BLaER1 (cell line): ENCODE measurements around the gene MRPL37.
"Not testable (repeated sequence)": the region's sequence is repeated elsewhere in the genome, so short reads cannot be mapped to it uniquely, and the experiment has no call there.

ENCODE experiments used
- H3K27ac ChIP-seq: shearing (Covaris generic); formaldehyde crosslinking; 2 replicates; pipeline ENCODE4 v1.8.1; 2022
- H3K27me3 ChIP-seq: shearing (Covaris generic); formaldehyde crosslinking; 2 replicates; pipeline ENCODE4 v1.8.1; 2022
- H3K36me3 ChIP-seq: shearing (Covaris generic); formaldehyde crosslinking; 2 replicates; pipeline ENCODE4 v1.8.1; 2022
- H3K4me1 ChIP-seq: shearing (Covaris generic); formaldehyde crosslinking; 2 replicates; pipeline ENCODE4 v1.8.1; 2022
- H3K4me2 ChIP-seq: shearing (Covaris generic); formaldehyde crosslinking; 2 replicates; pipeline ENCODE4 v1.8.1; 2022
- H3K4me3 ChIP-seq: shearing (Covaris generic); formaldehyde crosslinking; 2 replicates; pipeline ENCODE4 v1.8.1; 2022
- H3K9ac ChIP-seq: shearing (Covaris generic); formaldehyde crosslinking; 2 replicates; pipeline ENCODE4 v1.8.1; 2022
- H3K9me3 ChIP-seq: shearing (Covaris generic); formaldehyde crosslinking; 2 replicates; pipeline ENCODE4 v1.8.1; 2022
- H4K20me1 ChIP-seq: shearing (Covaris generic); formaldehyde crosslinking; 2 replicates; pipeline ENCODE4 v1.8.1; 2022
- Cebpa-rat ChIP-seq: shearing (Covaris generic); IDR thresholded peaks from 2 replicates; pipeline ENCODE4 v1.8.1; 2022

Gene MRPL37

DNA sequence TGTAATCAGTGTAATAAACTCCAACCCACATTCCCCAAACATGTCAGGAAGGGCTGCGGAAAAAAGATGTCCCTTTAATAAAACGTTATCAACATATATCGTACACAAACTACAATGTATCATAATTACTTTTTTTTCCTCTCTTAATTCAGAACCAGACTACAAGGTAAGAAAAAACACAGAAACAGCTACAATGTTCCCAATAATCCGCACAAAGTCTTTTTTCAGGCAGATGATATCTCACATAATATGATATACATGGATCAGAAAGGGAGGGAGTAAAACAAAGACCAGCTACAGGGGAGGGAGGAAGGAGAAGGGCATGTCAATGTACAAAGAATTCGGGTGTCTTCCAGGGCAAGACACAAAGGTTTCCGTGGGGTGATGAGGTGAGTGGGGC is 25.4 kb downstream of the MRPL37 start:
- TF ChIP-seq Cebpa-rat, result no peak
- peaks cover 91% of the 10 kb centered on the region for H3K36me3 ChIP-seq
- no peak overlapping the region for H3K27ac ChIP-seq

DNA sequence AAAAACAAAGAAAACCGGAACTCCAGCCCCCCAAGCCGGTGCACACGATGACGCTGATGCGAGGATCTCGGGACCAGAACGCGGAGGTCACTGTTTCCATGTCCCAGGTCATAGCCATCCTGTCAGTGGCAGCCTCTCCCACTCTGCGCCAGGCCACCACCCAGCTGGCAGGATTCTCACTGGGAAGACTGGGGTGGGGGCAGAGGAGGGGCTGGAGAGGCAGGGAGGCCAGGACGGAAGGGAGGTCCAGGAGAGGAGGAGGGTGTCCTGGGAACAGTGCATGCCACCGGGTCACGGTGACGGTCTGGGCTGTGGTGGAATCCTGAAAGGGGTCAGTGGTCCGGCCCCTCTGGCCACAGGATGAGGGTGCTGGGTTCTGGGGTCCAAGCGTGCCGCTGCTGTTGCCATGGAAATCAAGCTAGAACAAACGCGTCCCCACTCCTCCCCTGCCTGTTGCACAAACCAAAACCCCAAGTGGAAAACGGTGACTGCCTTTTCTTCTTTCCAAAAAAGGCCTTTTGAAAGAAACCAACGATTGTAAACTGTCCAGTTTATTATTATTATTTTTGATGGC is 26.1 kb downstream of the MRPL37 start:
- H3K27ac ChIP-seq, result no peak overlapping the region
- H3K9me3 ChIP-seq, result no peaks in the 10 kb centered on the region
- H3K27me3 ChIP-seq, result no peaks in the 10 kb centered on the region
- no peak overlapping the region for H3K9ac ChIP-seq
- H3K4me3 ChIP-seq, result no peak overlapping the region
- no peak for TF ChIP-seq Cebpa-rat
- H3K36me3 ChIP-seq, result peaks cover 84% of the 10 kb centered on the region
- no peak overlapping the region for H3K4me2 ChIP-seq
- peaks cover 25% of the 10 kb centered on the region; the same call in 1 of the 2 replicates for H4K20me1 ChIP-seq
- H3K4me1 ChIP-seq, result peaks cover 40% of the 10 kb centered on the region

More for the DNA sequence above, 25.4 kb downstream of the MRPL37 start:
- peaks cover 42% of the 10 kb centered on the region for H3K4me1 ChIP-seq
- H3K9me3 ChIP-seq, result no peaks in the 10 kb centered on the region
- H3K4me3 ChIP-seq, result no peak overlapping the region
- peaks cover 32% of the 10 kb centered on the region for H4K20me1 ChIP-seq
- H3K4me2 ChIP-seq, result no peak overlapping the region
- H3K9ac ChIP-seq, result no peak overlapping the region
- H3K27me3 ChIP-seq, result no peaks in the 10 kb centered on the region

DNA sequence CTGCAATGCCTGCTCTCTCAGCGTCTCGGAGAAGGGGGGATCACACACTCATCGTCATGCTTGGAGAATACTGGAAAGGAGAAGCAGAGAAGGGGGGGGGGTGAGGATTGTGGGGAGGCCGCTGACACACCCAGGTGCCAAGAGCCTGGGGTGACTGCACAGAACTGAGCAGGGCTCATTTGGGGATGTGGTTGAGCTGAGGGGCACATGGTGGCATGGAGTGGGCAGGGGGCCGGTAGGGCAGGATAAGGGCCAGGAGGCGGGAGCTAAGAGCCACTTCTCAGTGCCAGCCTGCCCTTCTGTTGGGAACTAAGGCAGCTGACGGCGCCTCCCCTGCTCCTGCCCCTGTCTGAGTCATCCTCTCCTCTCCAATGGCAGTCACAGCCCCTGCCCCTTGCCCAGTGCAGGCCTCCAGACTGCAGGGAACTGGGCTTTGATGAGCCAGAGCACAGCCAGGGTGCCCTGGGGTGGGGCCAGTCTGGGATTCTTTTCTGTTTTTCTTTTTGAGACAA is 27.2 kb downstream of the MRPL37 start:
- H3K9me3 ChIP-seq, result no peaks in the 10 kb centered on the region
- H3K27ac ChIP-seq, result no peak overlapping the region
- peaks cover 46% of the 10 kb centered on the region for H3K4me1 ChIP-seq
- no peak overlapping the region for H3K4me2 ChIP-seq
- H3K9ac ChIP-seq, result no peak overlapping the region
- H4K20me1 ChIP-seq, result peaks cover 14% of the 10 kb centered on the region; the same call in 1 of the 2 replicates
- no peak for TF ChIP-seq Cebpa-rat
- H3K36me3 ChIP-seq, result peaks cover 80% of the 10 kb centered on the region
- H3K4me3 ChIP-seq, result no peak overlapping the region
- no peaks in the 10 kb centered on the region for H3K27me3 ChIP-seq

DNA sequence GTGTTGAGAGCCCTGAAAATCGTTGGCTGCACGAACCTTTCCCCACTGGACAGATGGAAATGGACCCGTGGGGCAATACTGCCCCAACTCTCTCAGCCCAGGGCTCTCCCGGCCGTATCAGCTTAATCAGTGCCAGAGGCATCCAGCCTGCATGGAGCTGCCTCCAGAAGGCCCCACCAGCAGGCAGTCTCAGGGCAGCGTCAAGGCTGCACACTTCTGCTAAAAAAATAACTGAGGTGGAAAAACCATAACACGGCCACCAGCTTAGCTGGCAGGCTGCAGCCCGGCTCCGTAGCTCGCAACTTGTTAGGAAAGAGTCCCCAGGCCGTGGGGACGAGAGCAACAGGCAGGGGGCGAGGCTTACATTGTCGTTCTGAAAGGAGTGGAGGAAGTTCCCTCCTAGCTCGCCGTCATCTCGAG is 27.9 kb downstream of the MRPL37 start:
- H3K27ac ChIP-seq, result no peak overlapping the region
- TF ChIP-seq Cebpa-rat, result no peak
- peaks cover 49% of the 10 kb centered on the region for H3K4me1 ChIP-seq
- H3K36me3 ChIP-seq, result peaks cover 75% of the 10 kb centered on the region
- no peak overlapping the region for H3K9ac ChIP-seq
- peaks cover 12% of the 10 kb centered on the region; the same call in 1 of the 2 replicates for H4K20me1 ChIP-seq
- no peaks in the 10 kb centered on the region for H3K9me3 ChIP-seq
- H3K4me2 ChIP-seq, result no peak overlapping the region
- H3K4me3 ChIP-seq, result no peak overlapping the region
- no peaks in the 10 kb centered on the region for H3K27me3 ChIP-seq

DNA sequence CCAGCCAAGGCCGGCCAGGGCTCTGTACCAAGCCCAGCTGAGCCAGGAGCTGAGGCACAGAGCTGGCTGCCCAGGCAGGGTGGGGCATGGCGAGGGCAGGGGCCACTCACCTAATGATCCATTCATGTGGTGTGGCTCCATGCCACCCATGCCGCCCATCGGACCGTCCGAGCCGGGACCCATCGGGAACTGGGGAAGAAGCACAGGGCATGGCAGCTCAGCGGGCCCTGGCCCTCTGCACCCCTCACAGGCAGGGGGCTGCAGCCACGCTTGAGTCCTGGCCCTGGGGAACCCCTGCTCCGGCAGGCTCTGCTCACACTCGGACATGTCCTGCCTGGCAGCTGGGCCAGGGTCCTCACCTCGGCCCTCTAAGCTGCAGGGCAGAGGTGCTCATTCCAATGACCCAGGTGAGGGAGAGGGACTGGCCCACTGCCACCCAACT is 28.7 kb downstream of the MRPL37 start:
- Histone ChIP-seq H3K4me2 (no peak overlapping the region; the same call in 1 of the 2 replicates), H4K20me1 (peaks cover 6% of the 10 kb centered on the region; the same call in 1 of the 2 replicates), H3K4me3 (no peak overlapping the region), H3K27ac (no peak overlapping the region), H3K36me3 (peaks cover 67% of the 10 kb centered on the region), H3K9ac (no peak overlapping the region), H3K9me3 (no peaks in the 10 kb centered on the region), H3K4me1 (peaks cover 49% of the 10 kb centered on the region), H3K27me3 (no peaks in the 10 kb centered on the region)
- no peak for TF ChIP-seq Cebpa-rat

DNA sequence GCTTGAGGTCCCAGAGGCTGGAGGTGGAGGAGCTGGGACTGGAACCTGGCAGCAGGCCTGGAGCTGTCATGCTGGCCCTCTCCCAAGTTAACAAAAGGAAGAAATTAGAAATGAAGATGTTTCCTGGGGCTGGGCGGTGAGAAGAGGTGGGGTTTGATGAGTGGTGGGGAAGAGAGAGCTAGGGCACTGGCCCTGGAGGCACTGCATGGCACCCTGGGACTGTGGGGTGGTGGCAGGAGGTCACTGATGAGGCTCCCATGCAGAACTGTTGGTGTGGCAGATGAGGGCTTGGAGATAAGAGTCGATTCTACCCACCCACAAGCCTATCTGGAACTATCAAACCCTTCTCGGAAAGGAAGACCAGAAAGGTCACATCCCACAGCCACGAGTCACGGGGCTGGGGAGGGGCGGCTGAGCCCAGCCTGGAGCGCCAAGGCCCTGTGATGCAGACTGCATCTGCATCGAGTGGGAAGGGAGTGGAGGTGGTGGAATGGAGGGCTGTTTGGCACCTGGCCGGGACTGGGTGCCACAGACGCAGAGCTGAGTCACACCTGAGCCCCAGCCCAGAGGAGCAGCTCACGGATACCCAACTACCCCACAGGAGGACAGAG is 29.4 kb downstream of the MRPL37 start:
- Histone ChIP-seq H3K27me3 (no peaks in the 10 kb centered on the region), H3K4me3 (no peak overlapping the region), H3K4me2 (peak overlapping the region; percentile 44), H3K4me1 (peaks cover 52% of the 10 kb centered on the region), H3K36me3 (peaks cover 60% of the 10 kb centered on the region), H3K9me3 (no peaks in the 10 kb centered on the region), H3K27ac (peak overlapping the region; percentile 36; the same call in 1 of the 2 replicates), H4K20me1 (peaks cover 6% of the 10 kb centered on the region; the same call in 1 of the 2 replicates), H3K9ac (no peak overlapping the region)
- TF ChIP-seq Cebpa-rat, result no peak

DNA sequence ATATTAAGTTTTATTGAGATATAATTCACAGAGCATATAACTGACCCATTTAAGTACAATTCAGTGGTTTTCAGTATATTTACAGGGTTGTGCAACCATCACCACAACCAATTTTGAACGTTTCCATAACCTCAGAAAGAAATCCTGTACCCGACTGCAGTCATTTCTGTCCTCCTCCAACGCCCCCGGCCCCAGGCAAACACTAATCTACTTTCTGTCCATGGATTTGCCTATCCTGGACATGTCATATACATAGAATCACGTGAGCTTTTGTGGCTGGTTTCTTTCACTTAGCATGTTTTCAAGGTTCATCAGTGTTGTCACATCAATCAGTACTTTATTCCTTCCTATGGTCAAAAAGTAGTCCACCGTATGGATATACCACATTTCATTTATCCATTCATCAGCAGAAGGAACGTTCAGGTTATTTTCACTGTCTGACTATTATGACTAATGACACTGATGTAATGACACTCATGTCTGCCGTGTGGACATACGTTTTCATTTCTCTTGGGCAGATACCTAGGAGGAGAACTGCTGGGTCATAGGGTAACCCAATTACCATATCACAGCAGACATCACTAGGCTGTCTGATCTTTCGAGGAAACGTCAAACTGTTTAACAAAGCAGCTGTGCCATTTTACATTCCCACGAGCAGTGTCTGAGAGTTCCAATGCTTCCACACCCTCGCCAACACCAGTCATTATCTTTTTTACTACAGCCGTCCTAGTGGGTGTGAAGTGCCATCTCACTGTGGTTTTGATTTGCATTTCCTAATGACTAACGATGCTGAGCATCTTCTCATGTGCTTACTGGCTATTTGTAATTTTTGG is 30.8 kb downstream of the MRPL37 start:
- peaks cover 48% of the 10 kb centered on the region for H3K36me3 ChIP-seq
- peaks cover 65% of the 10 kb centered on the region for H3K4me1 ChIP-seq
- no peaks in the 10 kb centered on the region for H3K9me3 ChIP-seq
- H4K20me1 ChIP-seq, result peaks cover 6% of the 10 kb centered on the region; the same call in 1 of the 2 replicates
- H3K27me3 ChIP-seq, result no peaks in the 10 kb centered on the region
- H3K27ac ChIP-seq, result no peak overlapping the region
- peak overlapping the region; percentile 24; the same call in 1 of the 2 replicates for H3K4me2 ChIP-seq
- no peak for TF ChIP-seq Cebpa-rat
- no peak overlapping the region for H3K9ac ChIP-seq
- H3K4me3 ChIP-seq, result no peak overlapping the region

DNA sequence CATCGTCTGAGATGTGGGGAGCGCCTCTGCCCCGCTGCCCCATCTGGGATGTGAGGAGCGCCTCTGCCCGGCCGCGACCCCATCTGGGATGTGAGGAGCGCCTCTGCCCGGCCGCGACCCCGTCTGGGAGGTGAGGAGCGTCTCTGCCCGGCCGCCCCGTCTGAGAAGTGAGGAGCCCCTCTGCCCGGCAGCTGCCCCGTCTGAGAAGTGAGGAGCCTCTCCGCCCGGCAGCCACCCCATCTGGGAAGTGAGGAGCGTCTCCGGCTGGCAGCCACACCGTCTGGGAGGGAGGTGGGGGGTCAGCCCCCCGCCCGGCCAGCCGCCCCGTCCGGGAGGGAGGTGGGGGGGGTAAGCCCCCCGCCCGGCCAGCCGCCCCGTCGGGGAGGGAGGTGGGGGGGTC is 33.2 kb downstream of the MRPL37 start:
- not testable (repeated sequence) for H3K27ac ChIP-seq, H3K9ac ChIP-seq, H3K9me3 ChIP-seq, H4K20me1 ChIP-seq, H3K4me2 ChIP-seq, H3K4me3 ChIP-seq, H3K27me3 ChIP-seq
- Histone ChIP-seq H3K4me1 (peaks cover 56% of the 10 kb centered on the region), H3K36me3 (peaks cover 54% of the 10 kb centered on the region)

DNA sequence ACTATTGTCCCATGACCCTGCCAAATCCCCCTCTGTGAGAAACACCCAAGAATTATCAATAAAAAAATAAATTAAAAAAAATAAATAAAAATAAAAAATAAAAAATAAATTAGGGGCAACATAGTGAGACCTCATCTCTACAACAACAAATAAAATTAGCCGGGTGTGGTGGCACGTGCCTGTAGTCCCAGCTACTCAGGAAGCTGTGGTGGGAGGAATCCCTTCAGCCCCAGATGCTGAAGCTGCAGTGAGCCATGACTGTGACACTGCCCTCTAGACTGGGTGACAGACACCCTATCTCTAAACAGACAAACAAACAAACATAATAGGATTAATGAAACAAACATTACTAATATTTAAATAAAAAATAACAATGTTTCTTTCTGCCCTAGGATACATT is 34.3 kb downstream of the MRPL37 start:
- H4K20me1 ChIP-seq, result 0 out of 2 replicates have a peak, but pooled peaks cover 6% of the 10 kb centered on the region
- H3K4me3 ChIP-seq, result no peak overlapping the region
- H3K9ac ChIP-seq, result no peak overlapping the region
- peak overlapping the region; percentile 44 for H3K4me2 ChIP-seq
- H3K36me3 ChIP-seq, result peaks cover 54% of the 10 kb centered on the region
- TF ChIP-seq Cebpa-rat, result no peak
- no peaks in the 10 kb centered on the region for H3K9me3 ChIP-seq
- peaks cover 45% of the 10 kb centered on the region for H3K4me1 ChIP-seq
- no peaks in the 10 kb centered on the region for H3K27me3 ChIP-seq
- H3K27ac ChIP-seq, result 0 out of 2 replicates have a peak overlapping the region, but pooled peaks have one; percentile 22

DNA sequence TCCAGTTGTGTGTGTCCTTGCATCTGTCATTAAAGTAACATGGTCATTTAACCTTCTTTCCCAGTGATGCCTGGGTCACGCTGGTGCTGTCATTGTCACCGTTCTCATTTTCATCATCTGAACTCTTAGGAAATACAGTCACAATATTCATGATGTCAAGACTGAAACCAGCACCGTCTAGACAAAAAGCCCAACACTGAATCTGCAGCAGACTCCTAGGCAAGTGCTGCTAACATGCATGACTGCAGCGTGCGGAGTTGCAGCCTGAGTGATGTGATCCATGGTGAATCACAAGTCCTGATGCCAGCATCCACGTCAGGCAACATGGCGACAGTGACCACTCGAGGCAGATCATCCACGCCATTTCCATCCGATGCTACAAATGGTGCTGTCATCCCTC is 37.6 kb downstream of the MRPL37 start:
- Histone ChIP-seq H3K36me3 (peaks cover 66% of the 10 kb centered on the region), H3K27me3 (no peaks in the 10 kb centered on the region), H3K4me2 (no peak overlapping the region), H3K9ac (no peak overlapping the region), H3K4me1 (peaks cover 31% of the 10 kb centered on the region), H3K27ac (no peak overlapping the region), H3K4me3 (no peak overlapping the region), H4K20me1 (no peaks in the 10 kb centered on the region), H3K9me3 (no peaks in the 10 kb centered on the region)
- TF ChIP-seq Cebpa-rat, result no peak
